ENCODE data around the gene LCE1E. TPM values are rescaled to one million over a fixed set of nuclear protein-coding genes. Genes with fewer than 3 reads are reported as not detected.

LCE1E gene
- polyA plus RNA-seq, 2 of the 4 experiments (the other 2 are of a cell fraction) = not detected

DNA sequence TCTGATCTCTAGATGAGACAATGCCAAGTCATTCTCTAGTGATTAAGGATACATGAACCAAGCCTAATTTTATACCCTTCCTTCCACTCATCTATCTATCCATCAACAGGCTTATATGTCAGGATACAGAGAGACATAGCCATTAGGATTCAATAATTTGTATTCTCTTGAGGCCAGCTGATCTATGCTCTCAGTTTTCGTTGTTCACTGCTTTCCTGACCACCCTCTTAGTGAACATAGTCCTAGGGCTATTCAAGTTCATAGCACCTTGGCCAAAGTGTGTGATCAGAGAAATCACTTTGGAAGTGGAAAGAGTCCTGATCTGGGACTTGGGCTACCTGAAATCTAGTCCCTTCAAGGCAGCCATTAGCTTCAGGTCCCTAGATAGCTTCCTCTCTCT is 32.5 kb upstream of the LCE1E start:
- CTCF ChIA-PET = interaction anchor here (0.8 kb wide), 1 partner anchor 100 kb away, joined by 3 read pairs; no protein-coding TSS in a partner anchor
- WGBS (ENCODE audit: missing lambda C conversion rate) = 0% methylated on average over 1 of the region's 1 CpG
- DNase-seq (ENCODE audit: low read depth in 1 of 2, low spot score in 1 of 2) (no peak), FAIRE-seq (no peak), ATAC-seq (no peak)
- no peaks in the 10 kb centered on the region for H3K4me1 ChIP-seq
- no peak overlapping the region for H3K27ac ChIP-seq
- POLR2A ChIA-PET = no interaction called here
- H3K4me3 ChIP-seq = no peak overlapping the region
- H3K9me3 ChIP-seq = no peaks in the 10 kb centered on the region
- H3K4me2 ChIP-seq = no peak overlapping the region
- peak; percentile 85 for TF ChIP-seq RNF2 (IDR thresholded peaks at IDR 0.05; ENCODE audit: borderline replicate concordance, low read depth)
- TF ChIP-seq MYC (IDR thresholded peaks at IDR 0.05; ENCODE audit: borderline replicate concordance, low read length) = no peak
- peak; percentile 83 for TF ChIP-seq CBX8 (IDR thresholded peaks at IDR 0.05)

GRCh38 chr1:152756872-152757271 is 29.2 kb upstream of the LCE1E start:
- TF ChIP-seq REST (IDR thresholded peaks at IDR 0.05) (no peak), MAX (IDR thresholded peaks at IDR 0.05) (no peak), HDAC2 (IDR thresholded peaks at IDR 0.05) (no peak), CTCF (IDR thresholded peaks at IDR 0.05) (no peak), EP300 (IDR thresholded peaks at IDR 0.05) (no peak), CHD2 (IDR thresholded peaks at IDR 0.05; ENCODE audit: low read length, partially characterized antibody) (no peak), POLR2A (IDR thresholded peaks at IDR 0.05; ENCODE audit: low read length) (no peak), BCL3 (IDR thresholded peaks at IDR 0.05) (no peak), JUNB (IDR thresholded peaks at IDR 0.05) (no peak), HOXB5 (CRISPR knock-in tag; IDR thresholded peaks at IDR 0.05) (no peak), RFX5 (IDR thresholded peaks at IDR 0.05) (no peak), GATA3 (IDR thresholded peaks at IDR 0.05; ENCODE audit: borderline replicate concordance) (no peak)
- ChIA-PET CTCF (no interaction called here), POLR2A (no interaction called here)
- no peaks in the 10 kb centered on the region for H3K4me1 ChIP-seq
- DNase-seq (ENCODE audit: low read depth in 1 of 2, low spot score in 1 of 2) = no peak
- FAIRE-seq = no peak
- no peak overlapping the region for H3K4me2 ChIP-seq
- H3K4me3 ChIP-seq = no peak overlapping the region
- no peak overlapping the region for H3K27ac ChIP-seq
- ATAC-seq = no peak
- WGBS (ENCODE audit: missing lambda C conversion rate) = 11% methylated on average over 2 of the region's 2 CpGs
- H3K9me3 ChIP-seq = no peaks in the 10 kb centered on the region

DNA sequence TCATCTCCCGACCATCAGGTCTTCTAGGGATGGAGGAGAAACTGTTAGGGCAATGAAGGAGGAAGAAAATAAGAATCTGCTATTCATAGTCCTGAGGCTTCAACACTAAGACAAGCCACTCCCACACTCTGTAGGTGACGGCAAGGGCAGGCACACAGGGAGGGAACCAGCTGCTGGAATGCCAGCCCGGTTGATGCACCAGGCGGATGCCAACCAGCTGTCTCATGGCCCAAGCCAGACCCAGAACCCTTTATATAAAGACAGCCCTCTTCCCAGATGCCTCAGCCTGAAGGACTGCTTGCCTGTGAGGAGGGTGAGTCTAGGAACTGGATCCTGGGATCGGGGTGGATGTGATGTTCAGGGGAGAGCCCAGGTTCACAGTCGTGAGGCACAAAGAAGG is 28.3 kb upstream of the LCE1E start, which contains the start of gene KPRP:
KPRP (plus strand) TSS at position 279 of the 400 bp plus-strand sequence. CDS start 1,564 bp downstream, outside the sequence.
- WGBS (ENCODE audit: missing lambda C conversion rate) = 33% methylated on average over 6 of the region's 6 CpGs
- CTCF ChIA-PET = no interaction called here

More for the DNA sequence above, 28.3 kb upstream of the LCE1E start, which contains the start of gene KPRP:
- Histone ChIP-seq H3K4me3 (no peak within 1 kb of the TSS), H3K27ac (no peak within 1 kb of the TSS), H3K9me3 (no peaks in the 10 kb centered on the region), H3K4me1 (no peaks in the 10 kb centered on the region), H3K4me2 (no peak within 1 kb of the TSS)
- no peak for DNase-seq (ENCODE audit: low read depth in 1 of 2, low spot score in 1 of 2)
- ATAC-seq = 0 out of 6 replicates have a peak, but pooled peaks of 1 of the 2 experiments have one; percentile 19
- TF ChIP-seq FOSL2 (IDR thresholded peaks at IDR 0.05) = no peak
- TF ChIP-seq FOSL2 (CRISPR knock-in tag; IDR thresholded peaks at IDR 0.05) = no peak
- TF ChIP-seq, protein P1, sequence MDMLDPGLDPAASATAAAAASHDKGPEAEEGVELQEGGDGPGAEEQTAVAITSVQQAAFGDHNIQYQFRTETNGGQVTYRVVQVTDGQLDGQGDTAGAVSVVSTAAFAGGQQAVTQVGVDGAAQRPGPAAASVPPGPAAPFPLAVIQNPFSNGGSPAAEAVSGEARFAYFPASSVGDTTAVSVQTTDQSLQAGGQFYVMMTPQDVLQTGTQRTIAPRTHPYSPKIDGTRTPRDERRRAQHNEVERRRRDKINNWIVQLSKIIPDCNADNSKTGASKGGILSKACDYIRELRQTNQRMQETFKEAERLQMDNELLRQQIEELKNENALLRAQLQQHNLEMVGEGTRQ (IDR thresholded peaks at IDR 0.05) = no peak
- no peak for TF ChIP-seq HDAC2 (IDR thresholded peaks at IDR 0.05)
- TF ChIP-seq EHMT2 (IDR thresholded peaks at IDR 0.05; ENCODE audit: low read depth) = no peak
- no peak for TF ChIP-seq NFE2L2 (conservative IDR thresholded peaks at IDR 0.05; ENCODE audit: low read length)
- TF ChIP-seq TP53 (CRISPR knock-in tag; IDR thresholded peaks at IDR 0.05) = no peak
- TF ChIP-seq EP300 (IDR thresholded peaks at IDR 0.05) = no peak
- TF ChIP-seq MAFK (IDR thresholded peaks at IDR 0.05; ENCODE audit: partially characterized antibody) = no peak
- TF ChIP-seq KDM5A (IDR thresholded peaks at IDR 0.05) = no peak
- TF ChIP-seq BCL3 (IDR thresholded peaks at IDR 0.05) = no peak
- TF ChIP-seq JUN (IDR thresholded peaks at IDR 0.05) = no peak
- TF ChIP-seq HEYL (CRISPR knock-in tag; IDR thresholded peaks at IDR 0.05) = no peak
- TF ChIP-seq, protein P2, sequence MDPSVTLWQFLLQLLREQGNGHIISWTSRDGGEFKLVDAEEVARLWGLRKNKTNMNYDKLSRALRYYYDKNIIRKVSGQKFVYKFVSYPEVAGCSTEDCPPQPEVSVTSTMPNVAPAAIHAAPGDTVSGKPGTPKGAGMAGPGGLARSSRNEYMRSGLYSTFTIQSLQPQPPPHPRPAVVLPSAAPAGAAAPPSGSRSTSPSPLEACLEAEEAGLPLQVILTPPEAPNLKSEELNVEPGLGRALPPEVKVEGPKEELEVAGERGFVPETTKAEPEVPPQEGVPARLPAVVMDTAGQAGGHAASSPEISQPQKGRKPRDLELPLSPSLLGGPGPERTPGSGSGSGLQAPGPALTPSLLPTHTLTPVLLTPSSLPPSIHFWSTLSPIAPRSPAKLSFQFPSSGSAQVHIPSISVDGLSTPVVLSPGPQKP (IDR thresholded peaks at IDR 0.05; ENCODE audit: low read depth, low read length) = no peak
- POLR2A ChIA-PET = no interaction called here
- no peak for FAIRE-seq
